ENCODE results near the gene MMGT1.
"Not testable (repeated sequence)": the region's sequence is repeated elsewhere in the genome, so short reads cannot be mapped to it uniquely, and the experiment has no call there.

DNA sequence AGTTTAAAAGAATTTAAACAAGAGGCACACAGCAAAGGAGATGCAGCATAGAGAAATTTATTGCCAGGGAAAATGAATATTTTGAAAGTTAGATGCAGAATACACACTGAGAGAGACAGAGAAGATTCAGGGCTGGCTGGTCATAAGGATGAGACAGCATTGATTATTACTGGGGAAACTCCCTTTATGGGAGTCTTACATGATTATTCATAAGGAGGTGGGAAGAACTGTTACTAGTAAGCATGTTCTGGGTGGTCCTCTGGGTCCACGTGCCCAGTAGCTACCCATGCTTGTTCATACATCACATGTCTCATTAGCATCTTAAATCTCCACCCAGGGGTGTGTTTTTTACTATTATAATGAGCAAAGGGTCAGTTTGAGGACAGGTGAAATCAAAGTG, 53.3 kb downstream of the MMGT1 start:
- TF ChIP-seq POLR2A, EP300 (IDR thresholded peaks at IDR 0.05): not testable (repeated sequence)
- TF ChIP-seq, protein P1, sequence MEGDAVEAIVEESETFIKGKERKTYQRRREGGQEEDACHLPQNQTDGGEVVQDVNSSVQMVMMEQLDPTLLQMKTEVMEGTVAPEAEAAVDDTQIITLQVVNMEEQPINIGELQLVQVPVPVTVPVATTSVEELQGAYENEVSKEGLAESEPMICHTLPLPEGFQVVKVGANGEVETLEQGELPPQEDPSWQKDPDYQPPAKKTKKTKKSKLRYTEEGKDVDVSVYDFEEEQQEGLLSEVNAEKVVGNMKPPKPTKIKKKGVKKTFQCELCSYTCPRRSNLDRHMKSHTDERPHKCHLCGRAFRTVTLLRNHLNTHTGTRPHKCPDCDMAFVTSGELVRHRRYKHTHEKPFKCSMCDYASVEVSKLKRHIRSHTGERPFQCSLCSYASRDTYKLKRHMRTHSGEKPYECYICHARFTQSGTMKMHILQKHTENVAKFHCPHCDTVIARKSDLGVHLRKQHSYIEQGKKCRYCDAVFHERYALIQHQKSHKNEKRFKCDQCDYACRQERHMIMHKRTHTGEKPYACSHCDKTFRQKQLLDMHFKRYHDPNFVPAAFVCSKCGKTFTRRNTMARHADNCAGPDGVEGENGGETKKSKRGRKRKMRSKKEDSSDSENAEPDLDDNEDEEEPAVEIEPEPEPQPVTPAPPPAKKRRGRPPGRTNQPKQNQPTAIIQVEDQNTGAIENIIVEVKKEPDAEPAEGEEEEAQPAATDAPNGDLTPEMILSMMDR (IDR thresholded peaks at IDR 0.05), result not testable (repeated sequence)
